ENCODE data around the gene SGCA.

SGCA gene

DNA sequence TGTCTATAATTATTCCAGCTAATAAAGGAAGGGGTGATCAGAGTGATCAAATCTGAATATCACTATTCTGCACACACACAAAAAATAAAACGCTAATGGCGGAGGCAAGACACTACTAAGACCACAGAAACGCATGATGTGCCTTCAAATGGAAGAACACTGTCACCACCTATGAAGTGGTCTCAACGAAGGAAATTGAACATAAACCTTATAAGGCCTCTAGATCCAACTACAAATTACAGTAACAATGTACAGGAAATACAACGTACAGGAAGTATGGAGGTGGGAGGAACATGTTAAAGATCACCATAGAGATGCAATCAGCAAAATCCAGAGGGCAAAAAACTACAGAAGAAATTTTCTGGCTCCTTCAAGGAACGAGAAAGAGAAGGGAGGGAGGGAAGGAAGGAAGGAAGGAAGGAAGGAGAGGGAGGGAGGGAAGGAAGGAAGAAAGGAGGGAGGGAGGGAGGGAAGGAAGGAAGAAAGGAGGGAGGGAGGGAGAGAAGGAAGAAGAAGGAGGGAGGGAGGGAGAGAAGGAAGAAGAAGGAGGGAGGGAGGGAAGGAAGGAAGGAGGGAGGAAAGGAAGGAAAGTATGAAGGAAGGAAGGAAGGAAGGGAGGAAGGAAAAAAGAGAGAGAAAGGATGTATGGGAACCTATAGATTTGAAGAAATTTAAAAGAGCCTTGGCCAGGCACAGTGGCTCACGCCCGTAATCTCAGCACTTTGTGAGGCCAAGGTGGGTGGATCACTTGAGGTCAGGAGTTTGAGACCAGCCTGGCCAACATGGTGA is 3.1 kb upstream of the SGCA start:
- ATAC-seq (replicated peaks) (no peak), DNase-seq (no peak)
- Mint-ChIP-seq H3K36me3 (peaks cover 1 to 3% of the 10 kb centered on the region in 2 donors), H3K4me1 (peaks cover 51 to 52% of the 10 kb centered on the region in 2 donors), H3K27me3 (no peaks in the 10 kb centered on the region), H3K9me3 (no peaks in the 10 kb centered on the region), H3K27ac (peak overlapping the region; percentile 43), H3K4me3 (peak overlapping the region in 1 of 2 donors; percentile 26)

DNA sequence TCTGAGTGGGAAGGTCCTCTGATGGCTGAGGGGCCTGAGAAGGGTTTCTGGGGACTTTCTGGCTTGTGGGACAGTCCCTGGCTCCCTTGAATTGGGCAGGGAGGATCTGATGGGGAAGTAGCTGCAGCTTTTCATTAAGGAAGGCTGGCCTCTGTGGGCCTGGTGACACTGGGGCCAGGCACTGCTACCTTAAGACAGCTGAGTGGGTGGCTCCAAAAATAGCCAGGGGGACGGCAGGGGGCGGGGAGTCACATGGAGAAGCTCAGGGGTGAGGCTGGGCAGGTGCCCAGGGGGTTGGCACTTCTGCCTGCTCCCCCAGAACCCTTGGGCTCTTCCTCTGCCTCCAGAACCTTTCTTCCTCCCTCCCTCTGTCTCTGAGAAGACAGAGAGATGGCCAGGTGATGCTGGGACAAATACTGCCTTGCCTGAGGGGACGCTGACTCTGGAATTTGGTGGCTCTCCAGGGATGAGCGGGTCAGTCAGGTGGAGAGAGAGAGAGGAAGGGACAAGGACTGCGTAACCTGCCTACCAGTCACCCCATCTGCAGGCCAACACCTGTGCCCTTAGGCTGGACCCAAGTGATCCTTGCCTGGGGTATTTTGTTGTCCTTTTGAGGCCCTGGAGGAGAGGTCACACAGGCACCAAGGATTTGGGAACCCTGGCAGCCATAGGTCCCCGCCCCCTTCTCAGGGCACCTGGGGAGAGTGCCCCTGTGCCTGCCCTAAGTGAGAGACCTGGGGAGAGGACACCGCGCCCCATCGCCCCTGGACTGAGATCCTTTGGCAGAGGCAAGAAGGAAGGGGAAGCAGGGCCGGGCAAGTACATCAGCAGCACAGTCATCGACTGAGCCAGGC is 1.7 kb upstream of the SGCA start:
- H3K36me3 Mint-ChIP-seq: peaks cover 1 to 3% of the 10 kb centered on the region in 2 donors
- H3K9me3 Mint-ChIP-seq: no peaks in the 10 kb centered on the region
- H3K4me3 Mint-ChIP-seq: peak overlapping the region; percentile 63 to 77
- ATAC-seq (replicated peaks): peak; percentile 70 to 74
- peaks cover 55 to 59% of the 10 kb centered on the region in 2 donors for H3K4me1 Mint-ChIP-seq
- peak; percentile 72 for DNase-seq
- H3K27me3 Mint-ChIP-seq: no peaks in the 10 kb centered on the region
- H3K27ac Mint-ChIP-seq: peak overlapping the region; percentile 80

DNA sequence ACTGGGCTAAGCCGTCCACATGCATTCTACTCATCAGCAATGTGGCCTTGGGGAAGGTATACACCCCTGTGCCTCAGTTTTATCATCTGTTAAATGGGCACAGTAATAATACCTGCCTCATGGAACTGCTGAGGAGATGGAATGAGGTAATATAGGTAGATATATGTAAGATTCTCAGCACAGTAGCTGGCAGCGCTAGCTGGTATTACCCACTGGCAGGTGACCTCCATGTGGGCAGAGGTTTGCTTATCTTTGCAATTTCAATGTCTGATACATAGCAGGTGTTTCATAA is 1.2 kb upstream of the SGCA start:
- H3K4me3 Mint-ChIP-seq: no peak overlapping the region
- peaks cover 59 to 65% of the 10 kb centered on the region in 2 donors for H3K4me1 Mint-ChIP-seq
- H3K36me3 Mint-ChIP-seq: peaks cover 1 to 3% of the 10 kb centered on the region in 2 donors
- no peak for DNase-seq
- H3K9me3 Mint-ChIP-seq: no peaks in the 10 kb centered on the region
- ATAC-seq (replicated peaks): no peak
- no peaks in the 10 kb centered on the region for H3K27me3 Mint-ChIP-seq
- H3K27ac Mint-ChIP-seq: peak overlapping the region; percentile 7

DNA sequence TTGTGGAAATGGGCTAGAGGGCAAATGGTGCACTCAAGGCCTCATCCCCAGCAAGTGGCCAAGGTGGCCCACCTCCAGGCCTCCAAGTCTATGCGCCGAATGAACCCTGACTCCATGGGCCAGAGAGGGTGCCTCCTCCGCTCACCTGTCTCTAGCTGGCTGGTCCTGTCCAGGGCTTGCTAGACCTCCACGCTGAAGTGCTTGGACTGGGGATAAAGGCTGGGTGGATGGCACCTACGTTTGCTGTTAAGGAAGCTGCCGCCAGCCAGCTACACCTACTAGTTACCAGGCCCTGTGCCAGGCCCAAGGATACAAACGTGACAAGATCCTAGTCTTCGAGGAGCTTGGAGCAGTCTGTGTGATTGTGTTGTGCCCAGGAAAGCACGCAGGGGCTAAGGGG is 739 bp upstream of the SGCA start:
- Mint-ChIP-seq H3K36me3 (peaks cover 1 to 3% of the 10 kb centered on the region in 2 donors), H3K4me1 (peaks cover 58 to 65% of the 10 kb centered on the region in 2 donors), H3K4me3 (peak overlapping the region in 1 of 2 donors; percentile 2), H3K9me3 (no peaks in the 10 kb centered on the region), H3K27me3 (no peaks in the 10 kb centered on the region), H3K27ac (peak overlapping the region; percentile 68)
- DNase-seq (no peak), ATAC-seq (replicated peaks) (no peak)

- peaks cover 58 to 65% of the 10 kb centered on the region in 2 donors for H3K4me1 Mint-ChIP-seq
- H3K36me3 Mint-ChIP-seq: peaks cover 1 to 3% of the 10 kb centered on the region in 2 donors
- H3K4me3 Mint-ChIP-seq: peak overlapping the region in 1 of 2 donors; percentile 2
- no peaks in the 10 kb centered on the region for H3K9me3 Mint-ChIP-seq
- ATAC-seq (replicated peaks): no peak
- no peak for DNase-seq
- no peaks in the 10 kb centered on the region for H3K27me3 Mint-ChIP-seq
- H3K27ac Mint-ChIP-seq: peak overlapping the region; percentile 68
These were observed 339 bp upstream of the SGCA start for GRCh38 chr17:50165466-50165865.

DNA sequence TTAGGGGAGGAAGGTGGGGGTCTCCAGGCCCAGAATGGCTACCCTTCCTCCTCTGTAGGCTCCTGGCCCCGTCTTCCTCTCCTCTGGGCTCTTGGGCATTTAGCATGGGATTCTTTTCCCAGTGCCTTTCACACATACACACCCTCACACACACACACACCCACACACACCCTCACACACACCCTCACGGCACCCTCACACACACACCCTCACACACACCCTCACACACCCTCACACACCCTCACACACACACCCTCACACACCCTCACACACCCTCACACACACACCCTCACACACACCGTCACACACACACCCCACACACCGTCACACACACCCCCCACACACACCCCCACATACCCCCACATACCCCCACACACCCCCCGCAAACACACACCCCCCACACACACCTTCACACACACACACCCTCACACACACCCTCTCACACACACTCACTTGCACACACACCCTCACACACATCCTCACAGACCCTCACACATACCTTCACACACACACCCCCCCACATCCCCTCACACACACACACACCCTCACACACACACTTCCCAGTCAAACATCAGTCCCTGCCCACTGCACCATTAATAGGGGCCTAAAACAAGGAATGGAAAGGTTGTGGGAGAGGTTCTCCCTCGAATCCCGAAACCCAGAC is 845 bp downstream of the SGCA start:
- Mint-ChIP-seq H3K4me3 (no peak overlapping the region), H3K4me1 (peaks cover 55 to 64% of the 10 kb centered on the region in 2 donors), H3K27ac (peak overlapping the region; percentile 10), H3K36me3 (peaks cover 1 to 2% of the 10 kb centered on the region in 2 donors), H3K27me3 (no peaks in the 10 kb centered on the region), H3K9me3 (no peaks in the 10 kb centered on the region)
- DNase-seq: no peak
- ATAC-seq (replicated peaks): no peak

GRCh38 chr17:50167371-50167770 is 1.6 kb downstream of the SGCA start:
- Mint-ChIP-seq H3K4me1 (peaks cover 49 to 56% of the 10 kb centered on the region in 2 donors), H3K9me3 (no peaks in the 10 kb centered on the region), H3K27ac (no peak overlapping the region), H3K27me3 (no peaks in the 10 kb centered on the region), H3K36me3 (peaks cover 0 to 1% of the 10 kb centered on the region in 2 donors), H3K4me3 (no peak overlapping the region)
- no peak for ATAC-seq (replicated peaks)
- no peak for DNase-seq

DNA sequence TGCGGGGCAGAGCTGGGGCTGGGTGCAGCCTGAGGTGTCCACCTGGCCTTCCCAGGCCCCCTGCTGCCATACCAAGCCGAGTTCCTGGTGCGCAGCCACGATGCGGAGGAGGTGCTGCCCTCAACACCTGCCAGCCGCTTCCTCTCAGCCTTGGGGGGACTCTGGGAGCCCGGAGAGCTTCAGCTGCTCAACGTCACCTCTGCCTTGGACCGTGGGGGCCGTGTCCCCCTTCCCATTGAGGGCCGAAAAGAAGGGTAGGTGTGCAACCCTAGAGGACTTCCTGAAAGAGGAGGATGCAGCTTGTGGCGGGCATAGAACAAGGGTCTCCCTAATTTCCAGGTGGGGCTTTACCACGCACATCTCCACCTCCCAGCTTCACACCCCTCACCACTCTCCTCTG is 2.5 kb downstream of the SGCA start:
- peak overlapping the region; percentile 71 for H3K27ac Mint-ChIP-seq
- H3K4me3 Mint-ChIP-seq: no peak overlapping the region
- H3K36me3 Mint-ChIP-seq: peaks cover 0 to 1% of the 10 kb centered on the region in 2 donors
- no peaks in the 10 kb centered on the region for H3K9me3 Mint-ChIP-seq
- no peaks in the 10 kb centered on the region for H3K27me3 Mint-ChIP-seq
- ATAC-seq (replicated peaks) (no peak), DNase-seq (no peak)
- peaks cover 41 to 47% of the 10 kb centered on the region in 2 donors for H3K4me1 Mint-ChIP-seq

DNA sequence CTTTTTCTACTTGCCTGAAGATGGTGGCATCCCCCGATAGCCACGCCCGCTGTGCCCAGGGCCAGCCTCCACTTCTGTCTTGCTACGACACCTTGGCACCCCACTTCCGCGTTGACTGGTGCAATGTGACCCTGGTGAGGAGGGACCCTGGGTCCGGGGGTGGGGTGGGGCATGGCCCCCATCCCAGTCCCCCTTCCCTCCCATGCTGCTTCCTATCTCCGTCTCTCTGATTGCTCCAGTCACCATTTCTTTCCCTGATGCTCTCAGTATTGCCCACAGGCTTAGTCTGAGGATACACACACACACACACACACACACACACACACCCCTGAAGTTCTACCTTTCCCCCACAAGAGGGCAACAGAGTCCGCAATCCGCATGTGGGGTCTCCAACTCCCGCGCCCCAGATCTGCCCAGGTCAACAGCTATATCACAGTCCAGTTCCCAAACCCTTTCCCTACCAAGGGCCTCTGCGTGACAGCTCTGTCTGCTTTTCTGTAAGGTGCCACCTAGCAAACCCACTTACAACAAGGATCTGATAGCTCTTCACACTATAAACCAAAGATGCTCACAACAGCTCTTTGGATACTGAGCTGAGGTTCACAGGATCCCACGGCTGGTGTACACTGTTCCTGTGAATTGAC is 3.4 kb downstream of the SGCA start:
- peak; percentile 75 to 77 for ATAC-seq (replicated peaks)
- Mint-ChIP-seq H3K27ac (peak overlapping the region; percentile 2), H3K27me3 (no peaks in the 10 kb centered on the region), H3K9me3 (no peaks in the 10 kb centered on the region), H3K36me3 (peaks cover 0 to 1% of the 10 kb centered on the region in 2 donors), H3K4me3 (peak overlapping the region; percentile 65 to 79), H3K4me1 (peaks cover 32 to 38% of the 10 kb centered on the region in 2 donors)
- peak; percentile 57 for DNase-seq

DNA sequence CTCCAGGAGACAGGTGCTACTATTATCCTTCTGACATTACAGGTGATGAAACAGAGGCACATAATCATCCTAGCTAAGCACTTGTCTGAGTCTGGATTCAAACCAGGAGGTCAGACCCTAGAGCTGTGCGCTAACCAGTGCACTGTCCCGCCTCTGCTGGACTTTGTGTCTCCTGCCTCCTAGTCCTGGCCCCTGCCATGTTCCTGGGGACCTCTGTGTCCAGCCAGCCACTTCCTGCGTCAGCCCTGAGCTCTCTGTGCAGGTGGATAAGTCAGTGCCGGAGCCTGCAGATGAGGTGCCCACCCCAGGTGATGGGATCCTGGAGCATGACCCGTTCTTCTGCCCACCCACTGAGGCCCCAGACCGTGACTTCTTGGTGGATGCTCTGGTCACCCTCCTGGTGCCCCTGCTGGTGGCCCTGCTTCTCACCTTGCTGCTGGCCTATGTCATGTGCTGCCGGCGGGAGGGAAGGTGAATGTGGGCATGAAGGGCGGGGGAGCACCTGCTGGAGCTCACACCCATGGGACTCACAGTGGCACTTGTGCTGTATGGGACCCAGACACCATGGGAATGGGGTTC is 4.2 kb downstream of the SGCA start:
- no peak overlapping the region for H3K27ac Mint-ChIP-seq
- peaks cover 0 to 1% of the 10 kb centered on the region in 2 donors for H3K36me3 Mint-ChIP-seq
- no peaks in the 10 kb centered on the region for H3K9me3 Mint-ChIP-seq
- ATAC-seq (replicated peaks) (no peak), DNase-seq (no peak)
- H3K4me3 Mint-ChIP-seq: no peak overlapping the region
- H3K27me3 Mint-ChIP-seq: no peaks in the 10 kb centered on the region
- H3K4me1 Mint-ChIP-seq: peaks cover 28 to 33% of the 10 kb centered on the region in 2 donors

DNA sequence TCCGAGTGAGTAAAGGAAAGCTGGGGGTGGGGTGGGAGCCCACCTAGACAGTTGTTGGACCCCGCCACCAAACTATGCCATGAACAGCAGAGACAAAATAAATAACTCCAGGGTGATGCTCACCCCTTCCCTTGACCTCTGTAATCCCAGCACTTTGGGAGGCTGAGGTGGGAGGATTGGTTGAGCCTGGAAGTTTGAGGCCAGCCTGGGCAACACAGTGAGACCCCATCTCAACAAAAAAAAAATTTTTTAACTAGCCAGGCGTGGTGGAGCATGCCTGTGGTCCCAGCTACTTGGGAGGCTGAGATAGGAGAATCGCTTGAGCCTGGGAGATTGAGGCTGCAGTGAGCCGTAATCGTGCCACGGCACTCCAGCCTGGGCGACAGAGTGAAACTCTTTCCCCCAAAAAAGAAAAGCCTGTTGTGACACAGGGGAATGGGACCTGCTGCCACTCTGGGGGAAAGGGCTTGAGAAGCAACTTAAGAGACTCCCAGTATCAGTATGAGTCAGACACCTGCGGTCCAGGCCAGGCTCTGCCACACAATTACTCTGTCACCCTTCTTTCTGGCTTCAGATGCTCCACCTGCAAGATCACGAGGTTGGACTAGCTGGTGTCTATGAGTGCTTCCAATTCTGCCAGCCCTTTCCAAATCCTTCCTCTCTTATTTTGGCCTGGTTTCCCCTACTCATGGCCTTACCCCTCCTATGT is 5.0 kb downstream of the SGCA start:
- Mint-ChIP-seq H3K9me3 (no peaks in the 10 kb centered on the region), H3K27me3 (no peaks in the 10 kb centered on the region), H3K4me1 (peaks cover 21 to 26% of the 10 kb centered on the region in 2 donors), H3K36me3 (peaks cover 0 to 1% of the 10 kb centered on the region in 2 donors), H3K4me3 (no peak overlapping the region), H3K27ac (peak overlapping the region; percentile 49)
- DNase-seq (no peak), ATAC-seq (replicated peaks) (peak; percentile 37 to 67)

DNA sequence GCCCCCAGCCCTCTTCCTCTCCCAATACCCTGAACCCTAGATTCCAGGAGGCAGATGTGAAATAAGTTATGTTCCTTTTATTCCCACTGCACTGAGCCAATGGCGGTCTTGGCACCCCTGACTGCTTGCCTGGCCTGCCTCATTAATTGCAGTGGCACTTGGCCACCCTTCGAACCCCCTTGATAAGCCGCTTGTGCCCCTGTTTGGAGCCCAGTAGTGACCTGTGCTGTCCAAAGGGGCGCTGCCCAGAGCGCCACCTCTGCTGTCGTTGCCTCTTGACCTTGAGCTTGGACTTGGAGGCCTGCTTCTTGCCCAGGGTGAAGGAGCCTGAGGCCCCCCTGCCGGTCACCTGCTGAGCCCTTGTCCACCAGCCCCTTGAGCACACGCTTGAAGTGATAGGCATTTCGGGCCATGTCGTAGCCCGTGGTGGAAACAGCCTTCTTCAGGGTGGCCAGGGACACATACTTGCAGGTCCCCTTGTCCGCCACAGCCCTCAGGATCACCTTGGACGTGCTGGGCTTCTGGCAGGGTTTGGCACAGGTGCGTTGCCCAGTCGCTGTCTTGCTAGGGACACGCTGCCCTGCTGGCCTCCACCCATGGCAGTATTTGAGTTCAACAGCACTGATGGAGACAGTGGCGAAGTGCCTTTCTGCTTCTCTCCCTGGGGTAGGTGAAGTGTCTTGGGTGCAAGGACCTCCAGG is 5.7 kb downstream of the SGCA start:
- peaks cover 18 to 21% of the 10 kb centered on the region in 2 donors for H3K4me1 Mint-ChIP-seq
- DNase-seq (no peak), ATAC-seq (replicated peaks) (no peak)
- H3K9me3 Mint-ChIP-seq: no peaks in the 10 kb centered on the region
- H3K27me3 Mint-ChIP-seq: no peaks in the 10 kb centered on the region
- H3K4me3 Mint-ChIP-seq: no peak overlapping the region
- H3K36me3 Mint-ChIP-seq: peaks cover 0 to 1% of the 10 kb centered on the region in 2 donors
- peak overlapping the region; percentile 49 for H3K27ac Mint-ChIP-seq

DNA sequence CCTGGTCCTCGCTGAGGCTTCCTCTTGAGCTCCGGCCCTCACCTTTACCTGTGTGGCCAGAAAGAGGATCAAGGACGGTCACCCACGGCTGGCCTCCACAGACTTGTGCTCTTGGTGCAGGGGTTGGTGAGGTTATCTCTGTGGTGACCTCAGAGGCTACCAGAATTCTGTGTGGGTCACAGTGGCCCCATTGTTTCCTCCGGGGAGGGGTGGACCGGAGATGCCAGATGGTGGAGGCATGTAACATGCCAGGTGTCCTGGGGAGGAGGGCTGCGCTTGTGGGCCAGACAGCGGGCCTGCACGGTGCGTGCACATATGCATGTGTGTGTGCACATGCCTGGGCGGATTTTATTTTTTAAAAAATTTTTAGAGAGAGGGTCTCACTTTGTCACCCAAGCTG is 6.3 kb downstream of the SGCA start:
- DNase-seq: no peak
- Mint-ChIP-seq H3K9me3 (no peaks in the 10 kb centered on the region), H3K4me3 (no peak overlapping the region), H3K27ac (no peak overlapping the region), H3K4me1 (peaks cover 14 to 21% of the 10 kb centered on the region in 2 donors), H3K36me3 (peaks cover 0 to 1% of the 10 kb centered on the region in 2 donors), H3K27me3 (no peaks in the 10 kb centered on the region)
- ATAC-seq (replicated peaks): no peak
